NCI-H774 (cell line): ENCODE data around the gene C2orf81.
"Not testable (repeated sequence)": the region's sequence is repeated elsewhere in the genome, so short reads cannot be mapped to it uniquely, and the experiment has no call there.

ENCODE experiments used
- DNase-seq: peaks from one replicate; lab custom pipeline; 2025; lab: John Stamatoyannopoulos, UW

The C2orf81 gene

DNA sequence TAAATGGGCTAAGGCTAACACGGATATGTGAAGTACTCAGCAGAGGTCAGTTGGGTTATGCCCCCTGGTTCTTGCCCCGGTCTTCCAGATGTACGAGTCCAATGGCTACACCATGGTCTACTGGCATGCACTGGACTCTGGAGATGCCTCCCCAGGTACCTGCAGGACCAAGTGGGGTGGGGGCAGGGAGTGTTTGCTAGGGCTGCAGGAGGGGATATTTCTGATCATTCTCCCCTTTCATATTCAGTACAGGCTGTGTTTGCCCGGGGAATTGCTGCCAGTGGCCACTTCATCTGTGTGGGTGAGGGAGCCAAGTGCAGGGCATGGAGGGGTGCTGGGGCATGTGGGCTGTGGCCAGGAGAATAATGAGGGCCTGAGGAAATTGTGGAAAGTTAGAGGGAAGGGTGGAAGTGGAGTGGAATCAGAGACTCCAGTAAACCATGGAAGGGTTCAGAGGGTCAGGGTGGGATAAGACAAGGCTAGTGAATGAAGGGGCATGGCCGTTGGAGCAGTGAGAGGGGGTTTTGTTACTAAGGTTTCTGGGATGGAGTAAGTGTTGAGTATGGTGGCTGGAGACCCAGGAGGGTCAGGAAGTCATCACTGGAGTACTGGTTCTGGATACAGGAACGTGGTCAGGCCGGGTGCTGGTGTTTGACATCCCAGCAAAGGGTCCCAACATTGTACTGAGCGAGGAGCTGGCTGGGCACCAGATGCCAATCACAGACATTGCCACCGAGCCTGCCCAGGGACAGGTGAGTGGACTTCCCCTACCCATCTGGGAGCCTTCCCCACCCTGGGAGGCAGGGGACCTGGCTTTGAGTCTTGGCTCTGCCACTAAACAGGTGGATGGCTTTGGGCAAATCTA, 2.0 kb upstream of the C2orf81 start:
- no peak for DNase-seq

GRCh38 chr2:74420443-74421103, 846 bp downstream of the C2orf81 start:
- not testable (repeated sequence) for DNase-seq

- no peak for DNase-seq
Measured at GRCh38 chr2:74420006-74420405, 1.4 kb downstream of the C2orf81 start.

- DNase-seq: no peak
Measured at GRCh38 chr2:74419345-74419744, 2.1 kb downstream of the C2orf81 start.

DNA sequence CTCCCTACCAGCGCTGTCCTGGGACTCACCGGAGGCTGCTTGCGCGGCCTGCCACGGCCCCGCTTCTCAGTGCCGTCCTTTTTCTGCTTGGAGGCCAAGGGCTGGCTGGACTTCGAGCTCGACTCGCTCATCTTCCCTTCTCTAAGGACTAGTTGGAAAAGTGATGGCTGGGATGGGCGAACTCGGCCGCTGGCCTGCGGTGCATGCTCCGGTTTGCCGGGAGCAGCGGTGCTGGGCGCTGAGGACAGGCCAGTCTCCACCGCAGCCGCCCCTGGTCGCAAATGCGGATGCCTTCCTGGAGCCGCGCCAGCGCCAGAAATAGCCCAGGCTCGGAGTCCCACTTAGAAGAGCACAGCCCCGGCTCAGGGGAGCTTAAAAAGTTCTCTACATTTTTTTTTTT, 3.1 kb downstream of the C2orf81 start:
- DNase-seq: no peak

DNA sequence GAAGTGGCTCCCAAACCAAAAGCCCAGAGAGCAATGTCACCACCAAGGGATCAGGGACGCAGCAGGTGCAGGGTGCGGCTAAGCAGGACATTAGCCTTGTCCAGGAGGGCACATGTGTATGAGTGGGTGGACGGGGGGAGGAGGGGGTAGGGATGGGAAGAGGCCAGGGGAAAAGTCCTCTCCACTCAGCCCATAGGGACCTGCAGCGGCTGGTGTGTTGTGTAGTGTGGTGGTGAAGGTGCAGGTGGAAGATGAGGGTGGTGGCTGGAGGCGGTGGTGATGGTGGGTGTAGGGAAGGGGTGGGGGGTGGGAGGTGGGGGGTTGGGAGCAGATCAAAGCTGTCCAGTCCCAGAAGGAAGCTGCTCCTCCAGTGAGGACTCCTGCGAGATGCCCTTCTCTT, 3.7 kb downstream of the C2orf81 start:
- no peak for DNase-seq

DNA sequence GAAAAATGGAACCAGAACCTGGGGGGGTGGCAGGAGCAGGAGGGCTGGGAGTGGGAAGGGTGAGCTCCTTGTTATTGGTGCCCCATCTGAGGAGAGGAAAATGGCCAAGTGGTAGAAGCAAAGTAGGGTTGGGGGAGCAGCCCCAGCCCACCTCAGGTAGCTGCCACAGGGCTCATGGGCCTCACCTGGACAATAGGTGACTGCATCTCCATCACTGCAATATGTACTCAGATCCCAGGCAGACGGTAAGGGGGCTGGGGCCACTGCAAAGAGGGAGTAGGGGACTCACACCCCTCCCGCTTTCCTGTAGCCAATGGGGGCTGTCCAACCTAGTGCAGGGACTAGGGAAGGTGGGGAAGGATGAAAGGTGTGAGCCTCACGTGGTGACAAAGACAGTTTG, 4.2 kb downstream of the C2orf81 start:
- DNase-seq: no peak

DNA sequence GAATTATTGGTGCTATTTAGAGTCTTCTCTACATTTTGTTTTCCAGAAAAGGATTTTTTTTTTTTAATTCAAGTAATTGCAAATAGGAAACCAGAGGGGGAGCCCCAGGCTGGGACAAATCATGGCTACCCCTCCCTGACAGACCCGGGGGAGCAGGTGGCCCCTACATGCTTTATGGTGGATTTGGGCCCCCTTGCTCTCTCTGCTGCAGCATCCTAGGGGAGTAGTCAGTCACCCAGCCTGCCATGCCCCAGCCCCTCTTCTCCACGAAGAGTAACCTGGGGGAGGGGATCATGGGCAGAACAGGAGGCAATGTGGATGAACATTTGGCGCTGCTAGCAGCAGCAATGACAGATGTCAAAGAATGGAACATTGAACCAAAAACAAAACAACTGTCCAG, 4.6 kb downstream of the C2orf81 start:
- DNase-seq: no peak

DNA sequence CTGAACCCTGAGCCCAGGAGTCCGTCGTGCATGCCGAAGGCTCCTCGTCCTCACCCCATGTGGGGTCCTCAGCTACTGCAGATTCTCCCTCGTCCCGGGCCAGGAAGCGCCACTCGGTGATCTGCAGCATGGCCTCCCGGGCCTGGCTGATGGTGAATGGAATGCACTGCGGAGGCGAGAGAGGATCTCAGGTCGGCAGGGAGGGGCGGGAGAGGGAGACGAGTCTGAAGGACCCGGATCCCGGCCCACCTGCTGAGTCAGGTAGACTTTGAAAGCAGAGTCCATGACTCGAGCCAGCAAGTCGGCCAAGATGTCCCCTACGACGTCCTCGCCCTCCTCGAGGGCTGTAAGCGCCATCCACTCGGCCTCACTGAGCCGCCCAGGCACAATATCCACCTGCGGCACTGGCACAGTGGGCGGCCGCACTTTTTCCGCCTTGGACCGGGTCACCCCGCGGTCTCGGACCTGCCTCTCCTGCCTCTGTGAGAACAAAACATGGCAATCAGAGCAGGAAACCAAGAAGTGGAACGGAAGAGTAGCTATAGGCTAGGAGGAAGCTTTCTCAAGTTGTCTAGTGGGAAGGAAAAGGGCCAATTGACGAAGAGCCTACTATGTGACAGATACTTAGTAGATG, 5.5 kb downstream of the C2orf81 start:
- DNase-seq: no peak

DNA sequence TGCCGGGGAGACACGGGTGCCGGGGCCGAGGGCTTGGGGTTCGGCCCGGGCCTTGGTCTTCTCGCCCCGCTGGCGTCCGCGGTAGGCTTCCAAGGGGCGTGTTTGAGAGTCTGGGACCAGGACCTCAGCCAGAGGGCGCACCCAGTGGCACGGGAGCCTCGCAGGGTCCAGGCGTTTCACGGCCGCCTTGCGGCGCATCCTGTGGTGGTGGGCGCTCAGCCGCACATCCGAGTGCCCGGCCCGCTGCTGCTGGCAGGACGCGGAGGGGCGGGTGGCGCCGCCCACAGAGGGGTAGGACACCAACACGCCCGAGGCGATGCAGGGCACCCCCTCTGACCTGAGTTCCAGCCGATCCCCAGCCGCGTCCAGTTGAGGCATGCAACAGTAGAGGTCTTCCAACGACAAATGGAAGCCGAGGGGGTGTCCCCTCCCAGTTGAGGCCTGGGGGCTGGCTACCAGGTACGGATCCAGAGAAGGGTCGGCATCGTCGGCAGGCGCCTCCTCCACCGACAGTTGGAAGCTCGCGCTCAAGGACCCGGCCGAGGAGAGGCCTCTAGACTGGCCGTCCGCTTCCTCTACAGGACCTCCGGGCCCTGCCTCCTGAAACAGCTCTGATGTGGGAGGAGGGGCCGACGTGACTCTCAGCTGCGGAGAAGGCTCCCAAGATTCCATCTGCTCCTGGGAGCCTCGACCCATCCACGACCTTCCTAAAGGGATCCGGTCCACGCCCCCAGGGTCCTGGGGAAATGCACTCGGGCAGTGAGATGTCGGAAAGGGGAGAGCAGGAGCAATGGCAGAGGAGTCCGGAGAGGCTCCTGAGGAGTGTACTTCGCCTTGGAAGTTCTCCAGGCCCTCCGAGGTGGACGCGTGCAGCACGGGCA, 6.3 kb downstream of the C2orf81 start:
- DNase-seq: no peak

DNA sequence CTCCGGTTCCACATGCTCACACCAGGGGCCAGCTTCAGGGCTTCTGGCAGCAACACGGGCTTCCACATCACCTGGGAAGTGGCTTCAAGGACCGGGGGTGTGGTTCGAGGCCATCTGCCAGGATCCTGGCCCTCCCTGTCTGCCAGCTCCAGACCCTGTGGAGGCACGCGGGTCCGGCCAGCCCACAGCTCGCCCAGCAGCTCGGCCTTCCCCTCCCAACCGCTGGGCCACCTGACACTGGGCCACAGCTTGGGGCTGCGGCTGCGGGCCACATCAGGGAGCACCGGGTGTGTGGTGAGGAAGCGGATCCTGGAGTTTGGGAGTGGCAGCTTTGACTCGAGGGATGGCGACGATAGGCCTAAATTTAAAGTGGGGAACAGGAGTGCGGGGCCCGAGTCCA, 7.0 kb downstream of the C2orf81 start:
- no peak for DNase-seq

DNA sequence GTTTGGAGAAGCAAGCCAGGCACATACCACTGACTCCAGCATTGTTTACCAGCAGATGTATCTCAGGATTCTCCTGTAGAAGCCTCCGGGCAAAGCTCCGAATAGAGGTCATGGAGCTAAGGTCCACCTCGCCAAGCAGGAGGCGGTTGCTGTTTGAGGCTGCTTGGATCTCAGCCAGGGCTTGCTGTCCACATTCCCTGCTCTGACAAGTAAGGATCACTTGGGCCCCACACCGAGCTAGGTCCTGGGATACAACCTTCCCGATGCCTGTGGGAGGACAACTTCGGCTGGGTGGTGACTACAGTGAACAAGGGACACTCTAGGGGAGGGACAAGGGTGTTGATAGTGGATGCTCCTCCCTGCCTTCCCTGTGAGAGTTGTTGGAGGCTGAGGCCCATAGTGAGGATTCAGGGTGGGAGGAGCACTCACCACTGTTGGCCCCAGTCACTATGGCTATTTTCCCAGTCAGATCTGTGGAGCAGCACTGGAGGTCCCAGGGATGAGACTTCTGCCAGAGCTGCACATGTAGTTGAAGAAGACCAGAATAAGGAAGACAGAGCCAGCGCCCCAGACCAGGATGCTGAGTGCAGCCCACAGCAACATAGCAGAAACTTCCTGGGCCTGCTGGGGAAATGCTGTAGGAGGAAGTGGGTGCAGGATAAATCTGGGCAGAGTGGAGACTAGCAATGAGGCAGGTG, 8.3 kb downstream of the C2orf81 start:
- DNase-seq: no peak

DNA sequence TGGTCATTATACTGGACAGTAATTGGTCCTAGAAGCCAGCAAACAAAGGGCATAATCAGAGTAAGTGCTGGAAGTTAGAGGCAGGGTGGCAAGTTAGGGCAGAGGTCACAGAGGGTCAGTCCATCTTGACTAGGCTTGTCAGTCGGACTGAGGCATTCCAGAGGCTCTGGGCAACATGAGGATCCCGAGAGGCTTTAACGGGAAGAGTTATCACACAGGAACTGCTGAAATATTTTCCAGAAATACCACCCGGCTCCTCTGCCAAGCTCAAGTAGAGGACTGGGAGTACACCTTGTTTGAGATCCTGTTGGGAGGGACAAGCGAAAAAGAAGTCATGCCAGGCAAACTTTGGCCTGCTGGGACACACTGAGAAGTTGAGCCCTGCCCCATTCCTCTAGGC, 13.7 kb downstream of the C2orf81 start:
- DNase-seq: no peak

DNA sequence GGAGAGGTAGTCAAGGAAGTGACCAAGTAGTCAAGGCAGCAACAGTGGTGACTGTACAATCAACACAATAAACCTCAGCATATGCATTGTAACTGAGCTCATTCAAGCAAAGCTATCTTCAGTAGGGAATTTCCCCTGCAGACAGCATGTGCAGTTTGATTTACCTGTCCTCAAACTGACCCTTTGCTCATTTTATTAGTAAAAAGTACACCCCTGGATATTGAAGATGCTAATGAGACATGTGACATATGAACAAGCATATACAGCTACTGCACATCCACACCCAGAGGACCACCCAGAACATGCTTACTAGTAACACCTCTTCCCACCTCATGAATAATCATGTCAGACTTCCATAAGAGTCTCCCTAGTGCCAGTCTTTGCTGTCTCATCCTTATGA, 15.4 kb downstream of the C2orf81 start:
- DNase-seq: no peak

DNA sequence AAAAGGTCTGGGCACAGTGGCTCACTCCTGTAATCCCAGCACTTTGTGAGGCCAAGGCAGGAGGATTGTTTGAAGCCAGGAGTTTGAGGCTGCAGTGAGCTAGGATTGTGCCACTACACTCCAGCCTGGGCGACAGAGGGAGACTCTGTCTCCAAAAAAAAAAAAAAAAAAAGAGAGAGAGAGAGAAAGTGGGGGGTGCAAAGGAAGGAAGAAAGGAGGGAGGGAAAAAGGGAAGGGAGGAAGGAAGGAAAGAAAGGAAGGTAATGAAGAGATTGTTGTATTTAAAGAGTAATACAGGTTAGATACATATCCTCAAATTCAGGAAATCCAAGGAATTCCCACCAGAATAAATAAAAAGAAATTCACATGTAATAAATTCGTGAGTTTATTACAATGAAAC, 19.5 kb downstream of the C2orf81 start:
- DNase-seq: no peak

- DNase-seq: no peak
Measured at GRCh38 chr2:74399785-74400184, 21.6 kb downstream of the C2orf81 start.

DNA sequence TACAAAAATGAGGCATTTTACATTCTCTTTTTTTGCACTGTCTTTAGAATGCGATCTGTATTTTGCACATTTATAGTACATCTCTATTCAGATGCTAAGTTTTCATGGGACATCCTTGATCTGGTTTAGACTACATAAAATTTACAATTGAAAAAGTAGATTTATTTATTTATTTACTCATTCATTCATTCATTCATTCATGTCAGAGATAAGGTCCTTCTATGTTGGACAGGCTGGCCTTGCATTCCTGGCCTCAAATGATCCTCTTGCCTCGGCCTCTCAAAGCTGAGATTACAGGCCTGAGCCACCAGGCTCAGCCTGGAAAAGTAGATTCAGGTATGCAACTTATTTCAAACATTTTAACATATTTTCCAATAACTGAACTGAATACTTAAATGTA, 25.3 kb downstream of the C2orf81 start:
- DNase-seq: no peak

- DNase-seq: no peak
Measured at GRCh38 chr2:74393525-74393924, 27.9 kb downstream of the C2orf81 start.

GRCh38 chr2:74392449-74392743, 29.0 kb downstream of the C2orf81 start:
- DNase-seq: no peak

DNA sequence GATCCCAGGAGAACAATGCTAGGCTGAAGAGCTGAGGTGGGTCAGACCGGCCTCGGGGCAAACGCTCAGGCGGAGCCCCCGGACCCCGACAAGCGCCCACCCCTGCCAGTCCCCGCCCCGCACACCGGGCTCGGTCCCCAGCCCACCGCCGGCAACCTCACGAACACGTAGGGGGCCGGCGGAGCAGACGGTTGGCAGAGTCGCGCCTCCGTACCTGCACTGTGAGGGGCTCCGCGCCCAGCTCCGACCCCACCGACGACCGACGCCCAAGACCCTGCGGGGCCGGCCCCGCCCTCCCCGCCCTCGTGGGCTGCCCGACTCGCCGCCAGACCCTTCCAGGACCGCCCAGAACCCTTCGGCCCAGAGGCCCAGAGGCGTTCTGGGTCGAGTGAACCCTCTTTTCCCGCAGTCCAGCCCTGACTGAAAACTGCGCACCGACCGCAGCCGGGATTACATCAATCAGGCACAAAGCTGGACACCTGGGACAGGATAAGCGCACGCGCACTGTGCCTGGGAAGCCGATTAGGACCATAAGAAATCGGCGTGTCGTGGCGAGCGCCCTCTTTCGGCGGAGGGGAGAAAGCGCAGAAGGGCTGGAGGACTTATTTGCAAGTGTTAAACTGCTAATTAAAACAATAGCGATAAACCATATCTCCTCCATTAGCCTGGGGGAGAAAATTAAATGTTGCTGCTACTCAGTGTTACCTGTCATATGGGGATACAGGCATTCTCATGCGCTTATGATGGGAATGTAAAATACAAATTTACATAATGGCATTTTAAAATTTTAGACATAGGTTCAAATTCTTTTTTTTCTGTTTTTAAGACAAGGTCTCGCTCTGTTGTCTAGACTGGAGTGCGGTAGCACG, 29.6 kb downstream of the C2orf81 start:
- DNase-seq: peak; percentile 79

DNA sequence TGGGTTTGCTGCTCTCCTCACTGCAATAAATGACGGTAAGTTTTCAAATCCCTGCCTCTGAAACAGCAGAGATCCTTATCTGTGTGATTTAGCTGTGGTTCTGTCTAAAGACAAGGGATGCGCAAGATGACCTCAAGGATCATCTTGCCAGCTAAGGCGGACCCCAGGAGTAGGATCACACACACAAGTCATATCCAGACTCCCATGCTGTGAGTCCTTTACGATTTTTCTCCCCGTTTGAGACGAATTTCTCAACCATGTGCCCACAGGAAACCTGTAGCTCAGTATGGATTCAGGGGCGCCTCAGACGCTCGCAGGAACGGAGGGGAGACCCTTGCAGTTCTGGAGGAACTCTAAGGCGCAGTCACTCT, 30.2 kb downstream of the C2orf81 start:
- no peak for DNase-seq
